NOMO-1 treated with dmso at 0.1 percent for 144 hours (cell line): Measurements from ENCODE around the gene MMP24OS.
"Not testable (repeated sequence)": the region's sequence is repeated elsewhere in the genome, so short reads cannot be mapped to it uniquely, and the experiment has no call there.

ENCODE experiments used
- DNase-seq: peaks from one replicate; lab custom pipeline; 2025; ENCODE audit not compliant: unreplicated experiment; lab: John Stamatoyannopoulos, UW

MMP24OS gene

DNA sequence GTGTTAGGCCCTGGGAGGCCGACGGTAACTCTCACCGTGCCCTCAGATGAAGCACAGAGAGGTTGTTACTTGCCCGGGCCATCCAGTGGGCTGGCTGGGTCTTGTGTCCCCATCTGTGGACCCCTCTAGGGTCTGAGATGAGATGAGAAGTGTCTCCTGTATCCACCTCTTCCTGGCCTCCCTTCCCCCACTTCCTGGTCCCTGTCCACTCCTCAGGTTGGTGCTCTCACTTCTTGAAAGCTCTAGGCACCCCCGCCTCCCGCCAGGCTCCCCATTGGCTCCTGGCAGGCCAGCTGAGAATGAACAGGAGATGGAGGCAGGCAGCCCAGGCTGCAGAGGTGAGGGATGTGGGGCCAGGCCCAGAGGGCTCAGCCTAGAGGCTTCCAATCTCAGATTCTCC lies 1.5 kb downstream of the MMP24OS start:
- no peak for DNase-seq

- no peak for DNase-seq
Observed at GRCh38 chr20:35275741-35276251, 2.1 kb downstream of the MMP24OS start.

- no peak for DNase-seq
Observed at GRCh38 chr20:35274172-35275092, 3.5 kb downstream of the MMP24OS start.

DNA sequence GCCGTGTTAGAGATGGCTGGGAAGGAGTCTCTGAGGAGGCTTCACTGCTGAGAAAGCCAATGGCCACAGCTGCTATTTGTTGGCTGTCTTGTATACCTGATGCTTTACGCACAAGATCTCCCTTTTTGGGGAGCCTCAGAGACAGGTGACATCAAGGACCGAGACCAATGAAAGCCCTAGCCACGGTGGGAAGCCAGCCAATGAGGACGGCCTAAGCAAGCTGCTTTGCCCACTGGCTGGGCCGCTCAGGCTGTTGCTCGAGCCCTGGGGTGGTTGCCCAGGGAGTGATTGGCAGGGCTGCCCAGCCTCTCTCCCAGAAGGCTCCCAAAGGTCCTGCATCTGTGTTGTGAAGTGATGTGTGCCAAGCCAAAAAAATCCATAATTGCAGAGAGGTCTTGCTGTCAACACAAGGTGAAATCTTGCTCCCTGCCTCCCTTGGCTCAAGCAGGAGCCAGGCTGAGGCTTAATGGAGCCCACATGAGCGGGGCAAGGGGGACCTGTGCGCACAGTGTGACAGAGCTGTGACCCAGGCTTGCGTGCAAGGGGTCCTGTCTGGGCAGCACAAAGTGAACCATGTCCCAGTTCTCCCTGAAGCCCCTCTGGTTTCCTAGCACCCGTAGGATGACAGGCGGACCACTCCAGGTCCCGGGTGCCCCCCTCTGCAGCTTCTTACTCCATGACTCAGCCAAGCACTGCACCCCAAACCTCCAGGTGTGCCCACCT lies 4.3 kb downstream of the MMP24OS start:
- no peak for DNase-seq

- DNase-seq, result no peak
Observed at GRCh38 chr20:35271904-35272303, 6.0 kb downstream of the MMP24OS start.

DNA sequence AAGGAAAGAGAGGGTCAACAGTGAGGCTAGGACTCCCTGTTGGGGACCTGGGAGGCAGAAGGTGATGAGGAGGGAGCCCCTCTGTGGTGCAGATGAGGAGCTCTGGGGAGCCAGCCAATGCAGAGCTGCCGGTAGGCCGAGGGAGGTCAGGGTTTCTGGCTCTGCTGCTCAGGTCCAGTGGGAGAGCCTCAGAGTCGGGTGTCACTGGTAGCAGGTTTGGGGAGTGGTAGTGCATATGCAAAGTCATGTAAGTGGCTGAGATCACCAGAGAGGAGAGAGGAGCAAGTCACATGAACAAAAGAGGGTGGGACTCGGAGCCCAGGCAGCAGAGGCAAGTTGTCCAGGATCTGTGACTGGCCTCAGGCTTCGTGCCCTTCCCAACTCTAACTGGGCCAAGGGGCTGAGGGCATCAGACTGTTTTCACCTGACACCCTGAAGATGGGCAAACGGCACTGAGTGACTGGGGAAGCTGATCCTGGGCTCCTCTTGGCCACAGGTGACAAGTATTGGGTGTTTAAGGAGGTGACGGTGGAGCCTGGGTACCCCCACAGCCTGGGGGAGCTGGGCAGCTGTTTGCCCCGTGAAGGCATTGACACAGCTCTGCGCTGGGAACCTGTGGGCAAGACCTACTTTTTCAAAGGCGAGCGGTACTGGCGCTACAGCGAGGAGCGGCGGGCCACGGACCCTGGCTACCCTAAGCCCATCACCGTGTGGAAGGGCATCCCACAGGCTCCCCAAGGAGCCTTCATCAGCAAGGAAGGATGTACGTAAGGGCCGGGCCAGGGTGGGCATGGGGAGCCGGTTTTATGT lies 6.6 kb downstream of the MMP24OS start:
- DNase-seq, result no peak

DNA sequence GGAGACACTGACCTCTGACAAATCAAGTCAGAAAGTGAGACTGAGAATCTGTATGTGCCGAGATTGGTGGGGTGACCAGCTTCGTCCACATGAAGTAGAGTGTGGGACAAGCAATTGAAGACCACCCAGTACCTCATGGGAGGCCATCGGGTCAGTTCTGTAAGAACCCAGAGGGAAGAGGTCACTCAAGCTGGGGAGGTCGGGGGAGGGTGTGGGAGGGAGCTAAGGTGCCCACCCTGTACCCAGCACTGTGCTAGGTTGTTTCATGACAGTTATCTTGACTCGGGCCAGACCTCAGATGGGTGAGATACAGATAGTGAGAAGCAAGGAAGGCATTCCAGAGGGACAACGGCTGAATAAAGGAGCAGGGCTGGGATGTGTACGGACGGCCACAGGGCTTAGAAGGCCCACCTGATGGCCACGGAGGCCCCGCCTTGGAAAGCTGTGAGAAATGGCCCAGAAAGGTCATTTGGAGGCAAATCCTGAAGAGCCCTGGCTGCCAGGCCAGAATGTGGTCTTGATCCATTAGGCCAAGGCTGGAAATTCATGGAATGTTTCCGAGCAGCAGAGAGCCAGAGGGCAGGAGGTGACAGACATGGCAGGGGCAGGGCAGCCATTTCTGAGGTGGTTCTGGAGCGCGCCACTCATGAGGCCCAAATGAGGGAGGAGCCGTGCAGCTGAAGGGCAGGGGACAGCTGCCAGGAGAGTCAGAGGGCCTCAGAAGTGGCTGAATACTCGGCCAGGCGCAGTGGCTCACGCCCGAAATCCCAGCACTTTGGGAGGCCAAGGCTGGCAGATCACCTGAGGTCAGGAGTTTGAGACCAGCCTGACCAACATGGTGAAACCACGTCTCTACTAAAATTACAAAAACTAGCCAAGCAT lies 7.7 kb downstream of the MMP24OS start:
- no peak for DNase-seq

- no peak for DNase-seq
Observed at GRCh38 chr20:35269055-35269781, 8.7 kb downstream of the MMP24OS start.

- no peak for DNase-seq
Observed at GRCh38 chr20:35267092-35267491, 10.8 kb downstream of the MMP24OS start.

- DNase-seq, result no peak
Observed at GRCh38 chr20:35264755-35265154, 13.2 kb downstream of the MMP24OS start.

DNA sequence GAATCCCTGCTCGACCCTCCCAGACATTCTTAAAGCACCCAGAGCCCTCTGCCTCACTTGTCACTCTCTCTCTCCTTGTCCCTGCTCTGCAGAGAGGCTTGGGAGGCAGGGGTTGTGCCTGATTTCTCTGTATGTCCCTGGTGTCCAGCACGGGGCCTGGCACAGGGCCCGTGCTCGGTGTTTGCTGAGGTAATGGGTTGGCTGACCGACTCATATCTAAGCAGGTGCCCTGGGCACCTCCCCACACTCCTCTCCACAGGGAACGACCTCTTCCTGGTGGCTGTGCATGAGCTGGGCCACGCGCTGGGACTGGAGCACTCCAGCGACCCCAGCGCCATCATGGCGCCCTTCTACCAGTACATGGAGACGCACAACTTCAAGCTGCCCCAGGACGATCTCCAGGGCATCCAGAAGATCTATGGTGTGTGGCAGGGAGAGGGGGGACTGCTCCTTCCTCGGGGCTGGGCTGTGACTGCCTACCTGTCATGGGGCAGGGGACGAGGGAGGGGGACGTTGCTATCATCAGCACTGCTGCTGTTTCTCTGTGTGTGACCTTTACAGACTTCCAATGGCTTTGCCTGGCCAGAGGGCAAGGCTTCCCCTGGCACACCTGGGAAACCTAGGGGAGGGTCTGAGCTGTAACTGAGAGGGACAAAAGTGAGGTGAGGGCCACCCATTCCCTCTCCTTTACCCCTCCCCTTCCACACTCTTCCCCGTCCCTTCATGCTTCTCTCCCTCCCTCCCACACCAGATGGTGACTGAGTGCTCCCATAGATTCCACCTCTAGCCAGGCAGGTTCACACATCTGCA lies 14.2 kb downstream of the MMP24OS start:
- no peak for DNase-seq

DNA sequence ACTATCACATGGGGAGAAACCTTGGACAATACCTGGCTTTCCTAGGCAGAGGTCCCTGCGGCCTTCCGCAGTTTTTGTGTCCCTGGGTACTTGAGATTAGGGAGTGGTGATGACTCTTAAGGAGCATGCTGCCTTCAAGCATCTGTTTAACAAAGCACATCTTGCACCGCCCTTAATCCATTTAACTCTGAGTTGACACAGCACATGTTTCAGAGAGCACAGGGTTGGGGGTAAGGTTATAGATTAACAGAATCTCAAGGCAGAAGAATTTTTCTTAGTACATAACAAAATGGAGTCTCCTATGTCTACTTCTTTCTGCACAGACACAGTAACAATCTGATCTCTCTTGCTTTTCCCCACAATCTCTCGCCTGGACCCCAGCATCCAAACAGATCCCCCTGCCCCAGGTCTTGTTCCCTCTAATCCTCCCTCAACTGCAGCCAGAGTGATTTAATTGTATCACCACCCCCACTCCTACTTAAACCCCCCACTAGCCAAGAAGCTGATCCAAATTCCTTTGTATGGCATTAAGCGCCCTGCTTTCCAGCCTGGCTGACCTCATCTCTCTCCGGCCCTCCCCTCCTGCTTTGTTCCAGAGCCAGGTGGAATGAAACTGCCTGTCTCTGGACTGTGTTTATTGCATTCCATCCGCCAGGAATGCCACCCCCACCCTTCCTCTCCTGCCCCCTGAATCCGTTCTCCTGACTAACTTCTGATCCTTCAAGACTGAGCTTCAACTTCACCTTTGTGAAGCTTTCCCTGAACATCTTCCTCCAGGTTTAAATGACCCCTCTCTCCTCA lies 15.0 kb downstream of the MMP24OS start:
- DNase-seq, result not testable (repeated sequence)

GRCh38 chr20:35262321-35262720 lies 15.6 kb downstream of the MMP24OS start:
- not testable (repeated sequence) for DNase-seq

DNA sequence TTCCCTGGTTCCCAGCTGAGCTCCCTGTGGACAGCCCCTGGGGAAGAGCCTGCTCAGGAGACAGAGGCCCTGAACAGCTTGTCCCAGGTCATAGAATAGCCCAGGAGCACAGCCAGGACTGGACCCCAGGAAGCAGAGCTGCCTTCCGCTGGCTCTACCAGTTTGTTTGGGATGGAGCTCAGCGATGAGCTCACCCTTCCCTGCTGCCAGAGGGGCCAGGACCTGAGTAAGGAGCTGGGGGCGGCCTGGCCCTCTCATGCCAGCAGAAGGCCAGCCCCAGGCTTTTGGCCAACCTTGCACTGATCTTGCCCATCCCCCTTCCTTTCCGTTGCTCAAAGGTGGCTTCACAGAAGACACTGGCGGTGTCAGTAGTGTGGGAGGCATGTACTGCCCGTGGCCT lies 17.5 kb downstream of the MMP24OS start:
- DNase-seq, result no peak

DNA sequence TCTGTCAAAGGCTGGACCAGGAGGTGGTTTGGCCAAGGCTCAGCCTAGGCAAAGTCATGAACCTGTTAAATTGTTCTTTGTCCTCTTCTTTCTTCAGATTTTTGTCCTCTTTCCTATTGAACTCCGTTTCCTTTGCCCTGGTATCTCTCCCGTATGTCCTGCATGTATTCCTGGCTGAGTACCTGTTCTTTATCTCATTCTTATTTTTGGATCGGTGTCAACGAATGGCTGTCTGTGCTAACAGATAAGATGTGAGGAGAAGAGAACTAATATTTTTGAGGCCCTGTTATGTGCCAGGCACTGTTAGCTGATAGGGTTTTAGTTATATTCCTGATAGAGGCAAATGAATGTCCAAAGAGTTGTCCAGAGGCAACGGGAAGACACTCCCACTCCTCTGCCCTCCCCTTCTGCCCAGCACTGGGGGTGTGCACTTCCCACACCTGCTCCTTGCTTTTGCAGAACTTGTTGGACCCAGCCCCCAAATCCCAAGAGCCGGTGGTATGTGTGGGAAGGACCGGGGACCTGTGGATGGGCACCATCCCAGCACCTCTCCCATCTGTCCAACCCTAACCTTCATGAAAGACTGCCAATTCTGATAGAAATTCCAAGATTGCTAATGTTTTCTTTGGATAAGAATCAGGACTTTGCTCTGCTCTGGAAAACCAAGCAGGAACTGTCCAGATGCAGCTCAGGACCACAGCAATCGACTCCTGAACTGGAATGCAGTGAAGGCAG lies 20.6 kb downstream of the MMP24OS start:
- no peak for DNase-seq

GRCh38 chr20:35254448-35254999 lies 23.4 kb downstream of the MMP24OS start:
- no peak for DNase-seq

DNA sequence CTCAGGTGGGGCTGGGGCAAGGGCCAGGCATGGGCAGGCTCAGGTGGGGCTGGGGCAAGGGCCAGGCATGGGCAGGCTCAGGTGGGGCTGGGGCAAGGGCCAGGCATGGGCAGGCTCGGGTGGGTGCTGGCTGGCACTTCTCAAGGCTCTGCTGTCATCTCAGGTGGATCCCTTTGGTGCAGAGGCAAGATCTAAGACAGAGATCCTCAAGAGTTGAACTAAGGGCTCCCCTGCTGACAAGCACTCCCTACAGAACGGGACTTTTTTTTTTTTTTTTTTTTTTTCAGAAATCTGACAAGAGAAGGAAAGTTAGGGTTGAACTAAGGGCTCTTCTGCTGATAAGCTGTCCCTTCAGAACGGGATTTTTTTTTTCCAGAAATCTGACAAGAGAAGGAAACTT lies 24.9 kb downstream of the MMP24OS start:
- DNase-seq, result no peak
